ENCODE data around the gene SDR42E2. TPM values are rescaled to one million over a fixed set of nuclear protein-coding genes. Genes with fewer than 3 reads are reported as not detected.

Gene SDR42E2
- total RNA-seq, 1 donor from 2014 or later: not detected

- no peaks in the 10 kb centered on the region for H3F3A ChIP-seq (ENCODE audit: low read depth)
- H3K9me3 ChIP-seq (ENCODE audit: low read depth): no peaks in the 10 kb centered on the region
- H3K4me3 ChIP-seq: no peak overlapping the region
- no peaks in the 10 kb centered on the region for H4K20me1 ChIP-seq (ENCODE audit: low read depth)
- Mint-ChIP-seq H3K27me3 (ENCODE audit: insufficient read depth, low read depth) (peaks cover 8% of the 10 kb centered on the region), H3K4me1 (no peaks in the 10 kb centered on the region), H3K27ac (no peak overlapping the region), H3K4me3 (no peak overlapping the region), H3K9me3 (no peaks in the 10 kb centered on the region), H3K36me3 (no peaks in the 10 kb centered on the region)
- H3K27ac ChIP-seq: no peak overlapping the region
- no peak overlapping the region for H2AFZ ChIP-seq (replicated peaks)
- H3K27me3 ChIP-seq: no peaks in the 10 kb centered on the region
- no peaks in the 10 kb centered on the region for H3K36me3 ChIP-seq
- no peak overlapping the region for H3K9ac ChIP-seq
- H3K4me2 ChIP-seq: no peak overlapping the region
- TF ChIP-seq CTCF (IDR thresholded peaks at IDR 0.05) (no peak), EZH2phosphoT487 (IDR thresholded peaks at IDR 0.05) (no peak), EZH2 (IDR thresholded peaks at IDR 0.05) (no peak)
- H3K4me1 ChIP-seq: no peaks in the 10 kb centered on the region
- DNase-seq (ENCODE audit: low spot score): no peak
- no peaks in the 10 kb centered on the region for H3K79me2 ChIP-seq (ENCODE audit: low read depth)
Measured at GRCh38 chr16:22181843-22182242, 19.5 kb downstream of the SDR42E2 start.

- TF ChIP-seq CTCF (IDR thresholded peaks at IDR 0.05): no peak
- no peak for TF ChIP-seq EZH2 (IDR thresholded peaks at IDR 0.05)
- no peak for TF ChIP-seq EZH2phosphoT487 (IDR thresholded peaks at IDR 0.05)
- Histone ChIP-seq H3K4me1 (no peaks in the 10 kb centered on the region), H3K79me2 (ENCODE audit: low read depth) (no peaks in the 10 kb centered on the region), H3K9me3 (ENCODE audit: low read depth) (no peaks in the 10 kb centered on the region), H4K20me1 (ENCODE audit: low read depth) (no peaks in the 10 kb centered on the region), H3K36me3 (no peaks in the 10 kb centered on the region), H3K27me3 (no peaks in the 10 kb centered on the region), H2AFZ (replicated peaks) (no peak overlapping the region), H3K27ac (no peak overlapping the region), H3K4me2 (no peak overlapping the region), H3K9ac (no peak overlapping the region), H3F3A (ENCODE audit: low read depth) (no peaks in the 10 kb centered on the region), H3K4me3 (no peak overlapping the region)
- no peak overlapping the region for H3K4me3 Mint-ChIP-seq
- H3K9me3 Mint-ChIP-seq: no peaks in the 10 kb centered on the region
- no peak overlapping the region for H3K27ac Mint-ChIP-seq
- no peaks in the 10 kb centered on the region for H3K4me1 Mint-ChIP-seq
- no peak for DNase-seq (ENCODE audit: low spot score)
- H3K36me3 Mint-ChIP-seq: no peaks in the 10 kb centered on the region
- H3K27me3 Mint-ChIP-seq (ENCODE audit: insufficient read depth, low read depth): peaks cover 8% of the 10 kb centered on the region
Measured at GRCh38 chr16:22183335-22183734, 21.0 kb downstream of the SDR42E2 start.

GRCh38 chr16:22183901-22184614 is 21.8 kb downstream of the SDR42E2 start:
- H3K79me2 ChIP-seq (ENCODE audit: low read depth): no peaks in the 10 kb centered on the region
- H2AFZ ChIP-seq (replicated peaks): no peak overlapping the region
- no peaks in the 10 kb centered on the region for H3K36me3 ChIP-seq
- peak; percentile 53 for DNase-seq (ENCODE audit: low spot score)
- H3F3A ChIP-seq (ENCODE audit: low read depth): no peaks in the 10 kb centered on the region
- H3K4me3 Mint-ChIP-seq: no peak overlapping the region
- H3K27me3 ChIP-seq: peaks cover 4% of the 10 kb centered on the region
- H3K9me3 ChIP-seq (ENCODE audit: low read depth): no peaks in the 10 kb centered on the region
- no peak overlapping the region for H3K4me3 ChIP-seq
- no peaks in the 10 kb centered on the region for H3K4me1 ChIP-seq
- no peak overlapping the region for H3K27ac ChIP-seq
- H3K27me3 Mint-ChIP-seq (ENCODE audit: insufficient read depth, low read depth): peaks cover 8% of the 10 kb centered on the region
- H3K9ac ChIP-seq: no peak overlapping the region
- no peaks in the 10 kb centered on the region for H3K36me3 Mint-ChIP-seq
- no peak overlapping the region for H3K27ac Mint-ChIP-seq
- H4K20me1 ChIP-seq (ENCODE audit: low read depth): peaks cover 3% of the 10 kb centered on the region
- H3K9me3 Mint-ChIP-seq: no peaks in the 10 kb centered on the region
- peak; percentile 42 for TF ChIP-seq CTCF (IDR thresholded peaks at IDR 0.05)
- no peak for TF ChIP-seq EZH2phosphoT487 (IDR thresholded peaks at IDR 0.05)
- no peak overlapping the region for H3K4me2 ChIP-seq
- peaks cover 5% of the 10 kb centered on the region for H3K4me1 Mint-ChIP-seq
